Loucy (cell line): ENCODE data around the gene ZNF318.

ENCODE experiments used
- H2AFZ ChIP-seq: fragments of 200-600 bp; sonication (generic); 2 replicates; pipeline ENCODE4 v1.6.0; 2016; ENCODE audit warnings: antibody characterized with exemption, mild to moderate bottlenecking, low read length, moderate library complexity
- H3F3A ChIP-seq: fragments of 200-600 bp; 2 replicates; pipeline ENCODE4 v1.6.0; 2016; ENCODE audit warnings: antibody characterized with exemption, low read depth, mild to moderate bottlenecking
- H3K27me3 ChIP-seq: fragments of 200-600 bp; sonication (generic); 2 replicates; pipeline ENCODE4 v1.6.1; 2014; ENCODE audit warnings: low read length, mild to moderate bottlenecking; ENCODE audit not compliant: insufficient read depth, poor library complexity, severe bottlenecking
- H3K36me3 ChIP-seq: fragments of 200-600 bp; sonication (generic); 2 replicates; pipeline ENCODE4 v1.6.1; 2016; ENCODE audit warnings: low read length; ENCODE audit not compliant: insufficient read depth
- H3K4me1 ChIP-seq: fragments of 200-600 bp; sonication (generic); 2 replicates; pipeline ENCODE4 v1.5.1; 2014; ENCODE audit warnings: low read length, mild to moderate bottlenecking; ENCODE audit not compliant: insufficient read depth, poor library complexity, severe bottlenecking
- H3K4me2 ChIP-seq: fragments of 200-600 bp; sonication (generic); 2 replicates; pipeline ENCODE4 v1.6.0; 2014; ENCODE audit warnings: antibody characterized with exemption, low read length, low read depth, mild to moderate bottlenecking; ENCODE audit not compliant: poor library complexity, severe bottlenecking
- H3K4me3 ChIP-seq: fragments of 200-600 bp; sonication (generic); 2 replicates; pipeline ENCODE4 v1.5.1; 2014; ENCODE audit warnings: low read length, mild to moderate bottlenecking, mixed read lengths; ENCODE audit not compliant: poor library complexity, severe bottlenecking
- H3K79me2 ChIP-seq: fragments of 200-600 bp; sonication (generic); 2 replicates; pipeline ENCODE4 v1.6.1; 2014; ENCODE audit warnings: low read length; ENCODE audit not compliant: insufficient read depth
- H3K9ac ChIP-seq: fragments of 200-600 bp; sonication (generic); 2 replicates; pipeline ENCODE4 v1.6.0; 2014; ENCODE audit warnings: mild to moderate bottlenecking, low read depth, low read length, moderate library complexity; ENCODE audit not compliant: poor library complexity, severe bottlenecking
- H3K9me2 ChIP-seq: fragments of 200-600 bp; sonication (generic); replicated peaks from 2 replicates; pipeline ENCODE4 v1.6.1; 2016; ENCODE audit warnings: low read depth, low read length, mixed read lengths
- H3K9me3 ChIP-seq: fragments of 200-600 bp; sonication (generic); 2 replicates; pipeline ENCODE4 v1.6.1; 2014; ENCODE audit warnings: mild to moderate bottlenecking, antibody characterized with exemption, low read length, low read depth; ENCODE audit not compliant: insufficient read depth
- H4K20me1 ChIP-seq: fragments of 200-600 bp; sonication (generic); 2 replicates; pipeline ENCODE4 v1.6.0; 2014; ENCODE audit warnings: antibody characterized with exemption, low read length, mild to moderate bottlenecking; ENCODE audit not compliant: insufficient read depth, poor library complexity, severe bottlenecking
- CTCF ChIP-seq: fragments of 200-600 bp; sonication (generic); conservative IDR thresholded peaks from 2 replicates; pipeline ENCODE4 v1.5.1; 2014; ENCODE audit warnings: mild to moderate bottlenecking, antibody characterized with exemption, low read length
- EZH2phosphoT487 ChIP-seq: fragments of 200-600 bp; IDR thresholded peaks from 2 replicates; pipeline ENCODE4 v1.6.1; 2018; ENCODE audit warnings: antibody characterized with exemption, mild to moderate bottlenecking, moderate library complexity, borderline replicate concordance

ZNF318 gene

DNA sequence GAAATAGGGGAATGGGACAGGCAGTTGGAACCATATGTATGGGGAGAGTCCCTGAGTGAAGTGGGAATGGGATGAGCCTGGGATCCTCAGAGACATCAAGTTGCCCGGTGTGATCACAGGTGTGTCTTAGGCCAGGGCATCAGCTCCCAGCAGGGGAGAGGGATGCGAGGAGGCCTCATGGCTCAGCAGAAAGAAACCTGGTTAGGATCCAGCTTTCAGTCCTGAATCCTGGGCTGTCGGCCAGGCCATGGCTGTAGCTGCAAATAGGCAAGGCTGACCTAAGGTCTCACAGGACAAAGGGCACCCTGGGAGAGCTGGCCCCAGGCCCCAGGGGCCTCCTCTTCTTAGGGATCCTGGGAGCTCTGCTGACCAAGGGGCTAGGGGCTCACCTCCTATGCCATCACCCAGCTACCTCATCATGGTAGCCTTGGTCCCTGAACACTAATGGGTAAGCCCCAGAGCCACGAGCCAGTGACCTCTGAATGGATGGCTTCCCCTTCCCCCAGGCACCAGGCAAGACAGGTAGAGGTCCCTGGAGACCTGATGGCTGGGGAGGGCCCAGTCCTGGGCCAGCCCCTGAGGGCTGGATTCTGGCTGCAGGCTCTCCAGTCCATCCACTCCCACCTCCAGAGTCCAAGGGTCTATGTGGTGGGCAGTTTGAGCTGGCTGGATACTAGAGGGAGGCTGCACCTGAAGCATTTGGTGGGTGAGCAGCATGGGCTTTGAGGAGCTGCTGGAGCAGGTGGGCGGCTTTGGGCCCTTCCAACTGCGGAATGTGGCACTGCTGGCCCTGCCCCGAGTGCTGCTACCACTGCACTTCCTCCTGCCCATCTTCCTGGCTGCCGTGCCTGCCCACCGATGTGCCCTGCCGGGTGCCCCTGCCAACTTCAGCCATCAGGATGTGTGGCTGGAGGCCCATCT, 71.5 kb downstream of the ZNF318 start, which contains the start of gene SLC22A7:
TSS of gene SLC22A7 (plus strand) at position 617 of the 921 bp plus-strand sequence. CDS start at position 716, 99 bp downstream.
- Histone ChIP-seq H3K9me2 (no peaks in the 10 kb centered on the region), H3K9ac (no peak within 1 kb of the TSS), H3K36me3 (no peaks in the 10 kb centered on the region), H2AFZ (no peak within 1 kb of the TSS), H3K9me3 (no peaks in the 10 kb centered on the region), H3K27me3 (no peaks in the 10 kb centered on the region), H3F3A (no peaks in the 10 kb centered on the region), H3K4me1 (no peaks in the 10 kb centered on the region), H3K4me2 (no peak within 1 kb of the TSS), H4K20me1 (no peaks in the 10 kb centered on the region), H3K4me3 (no peak within 1 kb of the TSS), H3K79me2 (no peaks in the 10 kb centered on the region)
- no peak for TF ChIP-seq CTCF
- no peak for TF ChIP-seq EZH2phosphoT487

DNA sequence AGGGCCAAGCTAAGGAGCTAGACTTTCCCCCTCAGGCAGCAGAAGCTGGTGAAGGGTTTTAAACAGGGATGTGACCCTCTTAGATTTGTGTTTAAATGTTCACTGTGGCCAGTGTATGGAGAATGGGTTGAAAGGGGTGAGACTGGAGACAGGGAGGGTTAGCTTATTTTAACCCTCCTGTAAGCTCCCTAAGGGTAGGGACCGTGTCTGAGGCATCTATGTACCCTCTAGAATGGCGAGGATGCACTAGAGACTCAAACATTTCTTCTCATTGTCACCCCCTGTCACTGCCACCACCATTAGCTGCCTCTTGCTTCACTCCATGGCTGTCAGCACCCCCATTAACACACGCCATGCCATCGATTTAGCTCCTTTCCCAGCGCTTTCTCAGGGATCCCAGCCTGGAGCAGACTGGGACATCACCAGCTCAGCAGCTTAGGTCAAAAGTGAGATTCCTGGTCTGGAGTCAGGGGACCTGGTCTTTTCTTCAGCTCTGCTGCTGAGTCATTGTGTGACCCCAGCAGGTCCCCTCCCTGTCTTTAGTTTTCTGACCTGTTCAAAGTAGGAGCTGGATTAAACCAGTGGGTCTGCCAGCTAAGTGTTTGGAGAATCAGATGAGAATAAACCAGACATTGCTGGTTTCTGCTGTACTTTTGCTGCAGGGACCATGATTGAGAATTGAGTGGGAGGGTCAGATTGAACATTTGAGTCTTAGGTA, 72.5 kb downstream of the ZNF318 start:
- TF ChIP-seq EZH2phosphoT487 (no peak), CTCF (no peak)
- Histone ChIP-seq H2AFZ (no peak overlapping the region), H3K9me3 (no peaks in the 10 kb centered on the region), H3K4me3 (no peak overlapping the region), H3K4me2 (no peak overlapping the region), H3K4me1 (no peaks in the 10 kb centered on the region), H3K9me2 (no peaks in the 10 kb centered on the region), H3K27me3 (no peaks in the 10 kb centered on the region), H3K36me3 (no peaks in the 10 kb centered on the region), H4K20me1 (no peaks in the 10 kb centered on the region), H3K79me2 (no peaks in the 10 kb centered on the region), H3F3A (no peaks in the 10 kb centered on the region), H3K9ac (no peak overlapping the region)

DNA sequence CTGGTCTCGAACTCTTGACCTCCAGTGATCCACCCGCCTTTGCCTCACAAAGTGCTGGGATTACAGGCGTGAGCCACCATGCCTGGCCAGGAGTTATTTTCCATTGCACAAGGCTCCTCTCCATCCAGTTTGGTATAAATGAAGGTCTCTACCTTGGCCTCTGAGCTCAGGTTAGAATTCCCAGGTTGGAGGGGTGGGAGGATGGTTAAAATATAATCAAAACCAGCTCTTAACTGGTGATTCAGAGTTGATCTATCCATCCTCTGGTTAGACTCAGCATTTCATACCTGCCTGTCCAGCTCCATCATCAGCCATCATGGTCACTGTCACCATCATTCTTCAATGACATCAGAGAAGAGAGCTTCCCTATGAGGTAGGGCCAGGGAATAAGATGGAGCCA, 74.0 kb downstream of the ZNF318 start:
- H3F3A ChIP-seq = no peaks in the 10 kb centered on the region
- H2AFZ ChIP-seq = no peak overlapping the region
- H3K9ac ChIP-seq = no peak overlapping the region
- H3K9me3 ChIP-seq = no peaks in the 10 kb centered on the region
- H3K36me3 ChIP-seq = no peaks in the 10 kb centered on the region
- no peaks in the 10 kb centered on the region for H3K9me2 ChIP-seq
- no peak for TF ChIP-seq EZH2phosphoT487
- no peak for TF ChIP-seq CTCF
- H4K20me1 ChIP-seq = no peaks in the 10 kb centered on the region
- H3K79me2 ChIP-seq = no peaks in the 10 kb centered on the region
- H3K4me2 ChIP-seq = no peak overlapping the region
- no peaks in the 10 kb centered on the region for H3K27me3 ChIP-seq
- no peak overlapping the region for H3K4me3 ChIP-seq
- no peaks in the 10 kb centered on the region for H3K4me1 ChIP-seq
